IMR-90 (cell line): ENCODE measurements around the gene MYDGF. TPM values are rescaled to one million over a fixed set of nuclear protein-coding genes. Genes with fewer than 3 reads are reported as not detected.
A peak's percentile ranks its signal among the peaks of the same experiment; 100 is the strongest.

Source experiments
- ATAC-seq: fragments of 200-7000 bp; cut with Tn5 transposase; 2 replicates; pipeline ENCODE4 v1.9.1; 2020; ENCODE audit warnings: low read depth, mild to moderate bottlenecking, moderate library complexity
- BruUV-seq: library from RNA; stranded (reverse); fragments of 400-500 nt; replicated peaks from 2 replicates; lab custom pipeline; 2021; lab: Mats Ljungman, UMichigan
- CTCF ChIA-PET: fragments of 300-600 bp; formaldehyde crosslinking; extraction: SDS; loops from one replicate; lab custom pipeline; 2021; ENCODE audit warnings: antibody characterized with exemption; lab: Yijun Ruan, JAX
- POLR2A ChIA-PET: fragments of 300-600 bp; sonication (Branson Sonifier 250); formaldehyde crosslinking; loops from one replicate; lab custom pipeline; 2022; ENCODE audit warnings: antibody characterized with exemption; ENCODE audit not compliant: unreplicated experiment; lab: Charles Lee
- DNase-seq: peaks from one replicate; pipeline ENCODE4 v3.0.0; 2013
- H2AFZ ChIP-seq: replicated peaks from 2 replicates; pipeline ENCODE3; 2013; ENCODE audit warnings: low read length, mild to moderate bottlenecking; ENCODE audit not compliant: poor library complexity
- H2AK5ac ChIP-seq: 2 replicates; pipeline ENCODE4 v1.6.1; 2013; ENCODE audit warnings: low read depth, low read length, inconsistent platforms
- H2AK9ac ChIP-seq: replicated peaks from 2 replicates; pipeline ENCODE3; 2013; ENCODE audit warnings: mild to moderate bottlenecking, low read depth, low read length, moderate library complexity; ENCODE audit not compliant: poor library complexity
- H2BK120ac ChIP-seq: 2 replicates; pipeline ENCODE4 v1.6.1; 2013; ENCODE audit warnings: low read depth, low read length, inconsistent platforms
- H2BK15ac ChIP-seq: 3 replicates; pipeline ENCODE4 v1.6.1; 2013; ENCODE audit warnings: low read depth, low read length, inconsistent platforms
- H2BK20ac ChIP-seq: 2 replicates; pipeline ENCODE4 v1.6.1; 2013; ENCODE audit warnings: low read depth, mild to moderate bottlenecking, inconsistent platforms, low read length, moderate library complexity
- H2BK5ac ChIP-seq: 2 replicates; pipeline ENCODE4 v1.6.1; 2013; ENCODE audit warnings: mild to moderate bottlenecking, low read depth, low read length, inconsistent platforms; ENCODE audit not compliant: poor library complexity, severe bottlenecking
- H3K14ac ChIP-seq: replicated peaks from 2 replicates; pipeline ENCODE4 v1.6.1; 2013; ENCODE audit warnings: low read depth, low read length, inconsistent platforms
- H3K18ac ChIP-seq: 2 replicates; pipeline ENCODE4 v1.6.1; 2013; ENCODE audit warnings: low read depth, low read length, control low read depth
- H3K23ac ChIP-seq: 2 replicates; pipeline ENCODE4 v1.6.1; 2013; ENCODE audit warnings: low read depth, low read length, inconsistent platforms
- H3K27ac ChIP-seq: 2 replicates; pipeline ENCODE4 v1.5.1; 2013; ENCODE audit warnings: mild to moderate bottlenecking, control low read depth, low read length; ENCODE audit not compliant: insufficient read depth
- H3K27me3 ChIP-seq: 2 replicates; pipeline ENCODE4 v1.6.1; 2013; ENCODE audit warnings: low read length; ENCODE audit not compliant: control insufficient read depth, insufficient read depth
- H3K36me3 ChIP-seq: 2 replicates; pipeline ENCODE4 v1.6.1; 2013; ENCODE audit warnings: low read length, mixed read lengths; ENCODE audit not compliant: control insufficient read depth, insufficient read depth
- H3K4ac ChIP-seq: 2 replicates; pipeline ENCODE4 v1.6.1; 2013; ENCODE audit warnings: low read depth, low read length, inconsistent platforms
- H3K4me1 ChIP-seq: 2 replicates; pipeline ENCODE4 v1.6.1; 2013; ENCODE audit warnings: low read length, mixed read lengths; ENCODE audit not compliant: control insufficient read depth, insufficient read depth
- H3K4me2 ChIP-seq: 2 replicates; pipeline ENCODE4 v1.6.1; 2013; ENCODE audit warnings: low read depth, mild to moderate bottlenecking, control low read depth, low read length, moderate library complexity
- H3K4me3 ChIP-seq: 2 replicates; pipeline ENCODE4 v1.5.1; 2013; ENCODE audit warnings: low read depth, mild to moderate bottlenecking, control low read depth, low read length, moderate library complexity; ENCODE audit not compliant: insufficient read depth
- H3K56ac ChIP-seq: 2 replicates; pipeline ENCODE4 v1.6.1; 2013; ENCODE audit warnings: low read length, inconsistent platforms; ENCODE audit not compliant: insufficient read depth; ENCODE audit errors: extremely low read depth
- H3K79me1 ChIP-seq, 2 experiments: 2 replicates each; pipeline ENCODE4 v1.6.1; 2013; ENCODE audit warnings: low read length in 2 of 2, inconsistent platforms in 1 of 2, low read depth in 1 of 2
- H3K9ac ChIP-seq: 2 replicates; pipeline ENCODE4 v1.6.1; 2013; ENCODE audit warnings: low read depth, low read length, control low read depth
- H3K9me1 ChIP-seq: 2 replicates; pipeline ENCODE4 v1.6.1; 2013; ENCODE audit warnings: low read length, inconsistent platforms; ENCODE audit not compliant: insufficient read depth
- H3K9me3 ChIP-seq: 2 replicates; pipeline ENCODE4 v1.6.1; 2013; ENCODE audit warnings: low read length; ENCODE audit not compliant: control insufficient read depth, insufficient read depth
- H4K20me1 ChIP-seq: 2 replicates; pipeline ENCODE4 v1.6.1; 2013; ENCODE audit warnings: low read length, inconsistent platforms; ENCODE audit not compliant: insufficient read depth
- H4K5ac ChIP-seq: 2 replicates; pipeline ENCODE4 v1.6.1; 2013; ENCODE audit warnings: mild to moderate bottlenecking, low read depth, low read length, control low read depth
- H4K8ac ChIP-seq, 2 experiments: 2 replicates each; pipeline ENCODE4 v1.6.1; 2013; ENCODE audit warnings: low read depth in 2 of 2, low read length in 2 of 2, control low read depth in 1 of 2, inconsistent platforms in 1 of 2
- H4K91ac ChIP-seq: 2 replicates; pipeline ENCODE4 v1.6.1; 2013; ENCODE audit warnings: low read depth, low read length, inconsistent platforms; ENCODE audit not compliant: insufficient read depth
- BHLHE40 ChIP-seq: fragments of 150-350 bp; IDR thresholded peaks from 2 replicates; pipeline ENCODE4 v1.6.1; 2016; ENCODE audit warnings: mild to moderate bottlenecking, low read depth, low read length
- CEBPB ChIP-seq: IDR thresholded peaks from 2 replicates; pipeline ENCODE4 v1.6.1; 2012; ENCODE audit warnings: low read depth, low read length, improper control_type of control experiment
- NFE2L2 ChIP-seq: fragments of 150-350 bp; IDR thresholded peaks from 2 replicates; pipeline ENCODE4 v1.6.1; 2016; ENCODE audit warnings: low read depth, mild to moderate bottlenecking, low read length
- RFX5 ChIP-seq: IDR thresholded peaks from 2 replicates; pipeline ENCODE4 v1.8.0; 2012; ENCODE audit warnings: low read depth, mild to moderate bottlenecking, low read length, moderate library complexity
- USF2 ChIP-seq: fragments of 150-350 bp; IDR thresholded peaks from 2 replicates; pipeline ENCODE4 v1.6.1; 2017; ENCODE audit warnings: mild to moderate bottlenecking, antibody characterized with exemption, low read length, low read depth
- WGBS, 2 experiments: methylation state at CpG; one replicate each; pipeline versions ENCODE4 v1.1.5 to v1.1.7; 2013; ENCODE audit warnings: missing lambda C conversion rate in 2 of 2; ENCODE audit not compliant: insufficient read length in 1 of 2; ENCODE audit errors: extremely low coverage in 2 of 2; 5-methylcytosine and 5-hydroxymethylcytosine counted together
- dilution Hi-C: fragments of 300-500 bp; cut with HindIII; formaldehyde crosslinking; loops from one replicate; pipeline ENCODE4 v1.14.3; 2018; ENCODE audit warnings: low sequenced_read_pairs; ENCODE audit not compliant: unreplicated experiment
- in situ Hi-C: fragments of 300-500 bp; cut with MboI; formaldehyde crosslinking; loops from 3 replicates; pipeline ENCODE4 v1.14.3; 2019; ENCODE audit warnings: low sequenced_read_pairs, inconsistent platforms, mixed read lengths
- intact Hi-C: fragments of 100-400 bp; cut with micrococcal nuclease; formaldehyde crosslinking; loops from 2 replicates; pipeline ENCODE4 v1.10.0; 2022
- polyA plus RNA-seq, 3 experiments: library from polyadenylated mRNA; depleted of rRNA; stranded (reverse); fragments of >200 nt; gene quantifications; 2 replicates each; pipeline ENCODE4 v1.2.3, GENCODE V29; 2012; ENCODE audit warnings: low replicate concordance in 1 of 3
- total RNA-seq: library from RNA; depleted of rRNA; stranded (reverse); fragments of >200 nt; gene quantifications from 2 replicates; pipeline ENCODE4 v1.2.3, GENCODE V29; 2012

The MYDGF gene
- total and polyA plus RNA-seq, 2 of the 4 experiments (the other 2 are of a cell fraction), result 203 to 310 TPM

- in situ Hi-C loops (no loop called here), dilution Hi-C loops (no loop called here), intact Hi-C loops (no loop called here)
- no TSS peak for BruUV-seq
- no peak overlapping the region for H3K4me2 ChIP-seq
- peak overlapping the region; percentile 42; the same call in 1 of the 2 replicates for H4K91ac ChIP-seq
- peak overlapping the region; percentile 88 for H2BK5ac ChIP-seq
- no peak overlapping the region for H3K56ac ChIP-seq
- H2AFZ ChIP-seq, result no peak overlapping the region
- WGBS, 2 experiments, result 99% methylated on average over 8 of the region's 19 CpGs; no CpG with 5 or more reads in 1 of the 2 experiments
- H2BK120ac ChIP-seq, result peak overlapping the region; percentile 39
- H3K4me1 ChIP-seq, result peaks cover 14% of the 10 kb centered on the region
- H2AK5ac ChIP-seq, result peak overlapping the region; percentile 87; the same call in 1 of the 2 replicates
- 0 out of 2 replicates have a peak overlapping the region, but pooled peaks have one; percentile 22 for H3K27ac ChIP-seq
- no peak overlapping the region for H3K4me3 ChIP-seq
- peaks cover 69% of the 10 kb centered on the region for H3K36me3 ChIP-seq
- no peak overlapping the region for H3K23ac ChIP-seq
- peaks cover 18% of the 10 kb centered on the region for H3K9me1 ChIP-seq
- TF ChIP-seq BHLHE40, result no peak
- no peak for TF ChIP-seq CEBPB
- TF ChIP-seq USF2, result no peak
- TF ChIP-seq NFE2L2, result no peak
- no peak for TF ChIP-seq RFX5
- ChIA-PET POLR2A (no interaction called here), CTCF (no interaction called here)
- ATAC-seq, result no peak
- H4K20me1 ChIP-seq, result peaks cover 6% of the 10 kb centered on the region; the same call in 1 of the 2 replicates
- H3K27me3 ChIP-seq, result no peaks in the 10 kb centered on the region
- H3K79me1 ChIP-seq, result peaks cover 0 to 32% of the 10 kb centered on the region in 2 experiments; a peak in 3 of 4 replicates
- H2BK15ac ChIP-seq, result no peak overlapping the region; the same call in 2 of the 3 replicates
- H3K9ac ChIP-seq, result no peak overlapping the region
- no peak overlapping the region for H3K14ac ChIP-seq
- H3K9me3 ChIP-seq, result no peaks in the 10 kb centered on the region
- no peak overlapping the region for H3K18ac ChIP-seq
- no peak for DNase-seq
- peak overlapping the region; percentile 83 for H3K4ac ChIP-seq
- peak overlapping the region; percentile 91 for H2AK9ac ChIP-seq
- H2BK20ac ChIP-seq, result no peak overlapping the region
- H4K5ac ChIP-seq, result no peak overlapping the region
- 0 out of 4 replicates have a peak overlapping the region, but pooled peaks of 1 of the 2 experiments have one; percentile 16 for H4K8ac ChIP-seq
These were observed 25.1 kb upstream of the MYDGF start for GRCh38 chr19:4695224-4695731.
